ENCODE data around the gene GPD1.

GRCh38 chr12:50084775-50085614 is 18.8 kb upstream of the GPD1 start, which contains the start of gene SMARCD1:
- TF ChIP-seq CTCF (conservative IDR thresholded peaks at IDR 0.05 in 1 of 2, IDR thresholded peaks at IDR 0.05 in 1 of 2; ENCODE audit: extremely low read depth in 1 of 2, insufficient read depth in 1 of 2, low read depth in 1 of 2, low read length in 2 of 2) (peak; percentile 15 to 72), EZH2 (IDR thresholded peaks at IDR 0.05; ENCODE audit: borderline replicate concordance, low read length) (no peak)

All from mammary epithelial cell (primary cell).